B cell (primary cell): ENCODE results near the gene TSPAN14. TPM values are rescaled to one million over a fixed set of nuclear protein-coding genes. Genes with fewer than 3 reads are reported as not detected.
A peak's percentile ranks its signal among the peaks of the same experiment; 100 is the strongest.

Source experiments
- ATAC-seq: fragments of 200-7000 bp; cut with Tn5 transposase; one replicate; pipeline ENCODE4 v1.10.0; 2021; ENCODE audit warnings: low read depth, mild to moderate bottlenecking, moderate number of reproducible peaks, moderate library complexity
- CTCF ChIA-PET: fragments of 350-600 bp; sonication (Branson Sonifier 250); formaldehyde crosslinking; loops from one replicate; lab custom pipeline; 2021; ENCODE audit warnings: antibody characterized with exemption, inconsistent platforms; lab: Charles Lee
- POLR2A ChIA-PET: fragments of 350-600 bp; sonication (Branson Sonifier 250); formaldehyde crosslinking; loops from one replicate; lab custom pipeline; 2021; ENCODE audit warnings: antibody characterized with exemption; lab: Charles Lee
- DNase-seq: peaks from one replicate; pipeline ENCODE4 v3.0.0; 2013
- H2AFZ ChIP-seq: 2 replicates; pipeline ENCODE4 v1.6.1; 2012; ENCODE audit warnings: mild to moderate bottlenecking, low read depth, low read length; ENCODE audit not compliant: insufficient read depth, poor library complexity, severe bottlenecking
- H3K27ac ChIP-seq, 2 donors: 1 replicate in 1 of 2; 2 replicates in 1 of 2; pipeline ENCODE4 v1.5.1; 2012 to 2013; ENCODE audit warnings: low read length in 2 of 2, mild to moderate bottlenecking in 2 of 2, moderate library complexity in 1 of 2
- H3K27me3 ChIP-seq, 4 experiments: fragments of 200-600 bp in 1 of 4; sonication (generic) in 1 of 4; replicated peaks in 1 of 4; 1 replicate in 2 of 4; 2 replicates in 2 of 4; pipeline versions ENCODE4 v1.6.1 to v1.7.0; 2013 to 2016; ENCODE audit warnings: low read length in 3 of 4, mild to moderate bottlenecking in 2 of 4, mixed read lengths in 1 of 4, moderate library complexity in 1 of 4; ENCODE audit not compliant: insufficient read depth in 4 of 4, control insufficient read depth in 3 of 4; ENCODE audit errors: control extremely low read depth in 1 of 4
- H3K36me3 ChIP-seq, 2 experiments: replicated peaks in 1 of 2; 1 replicate in 1 of 2; 2 replicates in 1 of 2; pipeline versions ENCODE4 v1.6.1 to v1.7.1; 2013; ENCODE audit warnings: low read length in 1 of 2; ENCODE audit not compliant: insufficient read depth in 2 of 2, control insufficient read depth in 1 of 2; ENCODE audit errors: control extremely low read depth in 1 of 2, extremely low read depth in 1 of 2
- H3K4me1 ChIP-seq, 2 donors: fragments of 200-600 bp in 1 of 2; sonication (generic) in 1 of 2; 1 replicate in 1 of 2; 2 replicates in 1 of 2; pipeline versions ENCODE4 v1.5.1 to v1.6.1; 2013 to 2017; ENCODE audit warnings: low read length in 2 of 2; ENCODE audit not compliant: control insufficient read depth in 2 of 2, insufficient read depth in 2 of 2
- H3K4me2 ChIP-seq: replicated peaks from 2 replicates; pipeline ENCODE3; 2012; ENCODE audit warnings: mild to moderate bottlenecking, low read depth, low read length; ENCODE audit not compliant: poor library complexity, severe bottlenecking
- H3K4me3 ChIP-seq, 5 experiments: fragments of 200-600 bp in 1 of 5; sonication (generic) in 1 of 5; 1 replicate in 3 of 5; 2 replicates in 2 of 5; pipeline versions ENCODE4 v1.5.1 to v1.7.0; 2011 to 2016; ENCODE audit warnings: low read length in 4 of 5, mild to moderate bottlenecking in 4 of 5, low read depth in 2 of 5, control low read depth in 1 of 5, moderate library complexity in 1 of 5; ENCODE audit not compliant: insufficient read depth in 1 of 5; ENCODE audit errors: control extremely low read depth in 1 of 5, extremely low read depth in 1 of 5
- H3K79me2 ChIP-seq: fragments of 200-600 bp; sonication (generic); one replicate; pipeline ENCODE4 v1.6.0; 2016; ENCODE audit warnings: low read length; ENCODE audit not compliant: control insufficient read depth, insufficient read depth
- H3K9ac ChIP-seq: fragments of 200-600 bp; sonication (generic); 2 replicates; pipeline ENCODE4 v1.6.1; 2017; ENCODE audit warnings: mild to moderate bottlenecking, low read length, moderate library complexity
- H3K9me3 ChIP-seq, 3 donors: one replicate each; pipeline versions ENCODE4 v1.6.1 to v1.7.1; 2013; ENCODE audit warnings: low read length in 2 of 3; ENCODE audit not compliant: control insufficient read depth in 2 of 3, insufficient read depth in 1 of 3; ENCODE audit errors: control extremely low read depth in 1 of 3
- H4K20me1 ChIP-seq: 2 replicates; pipeline ENCODE4 v1.6.0; 2012; ENCODE audit warnings: mild to moderate bottlenecking, low read length; ENCODE audit not compliant: insufficient read depth, control insufficient read depth, poor library complexity, severe bottlenecking
- H3K27ac Mint-ChIP-seq: one replicate; pipeline ENCODE4 v1.8.0; 2021; ENCODE audit warnings: mixed read lengths
- H3K27me3 Mint-ChIP-seq: one replicate; pipeline ENCODE4 v1.8.0; 2021; ENCODE audit warnings: mixed read lengths
- H3K4me1 Mint-ChIP-seq: one replicate; pipeline ENCODE4 v1.8.0; 2021; ENCODE audit warnings: mixed read lengths
- H3K4me3 Mint-ChIP-seq: one replicate; pipeline ENCODE4 v1.8.0; 2021; ENCODE audit warnings: mixed read lengths
- H3K9me3 Mint-ChIP-seq: one replicate; pipeline ENCODE4 v1.8.0; 2022; ENCODE audit warnings: mixed read lengths; ENCODE audit not compliant: insufficient read depth
- CTCF ChIP-seq: fragments of 200-600 bp; IDR thresholded peaks from one replicate; pipeline ENCODE4 v1.8.0; 2022; ENCODE audit warnings: antibody characterized with exemption, mild to moderate bottlenecking
- EZH2 ChIP-seq: IDR thresholded peaks from 2 replicates; pipeline ENCODE4 v1.6.1; 2012; ENCODE audit warnings: borderline replicate concordance, low read depth, mild to moderate bottlenecking, moderate library complexity, low read length; ENCODE audit not compliant: insufficient read depth, poor library complexity, severe bottlenecking
- WGBS: methylation state at CpG from one replicate; pipeline ENCODE4 v1.1.5; 2013; ENCODE audit warnings: missing lambda C conversion rate; ENCODE audit not compliant: insufficient coverage; 5-methylcytosine and 5-hydroxymethylcytosine counted together
- intact Hi-C: fragments of 100-400 bp; cut with micrococcal nuclease; formaldehyde crosslinking; loops from one replicate; pipeline ENCODE4 v1.10.0; 2022
- polyA plus RNA-seq: library from polyadenylated mRNA; depleted of rRNA; stranded (reverse); fragments of >200 nt; gene quantifications from 2 replicates; pipeline ENCODE4 v1.2.3, GENCODE V29; 2012
- total RNA-seq, 2 donors: library from RNA; stranded (reverse); fragments of 120-200 nt in 1 of 2; gene quantifications; 1 replicate in 1 of 2; 2 replicates in 1 of 2; pipeline versions ENCODE4 v1.2.3 to v1.2.4, GENCODE V29; 2013 to 2022

The TSPAN14 gene
- total and polyA plus RNA-seq, 2 donors (not counting 1 experiment from before 2014, with no cell fraction given), result 27.8 to 55.3 TPM

GRCh38 chr10:80579181-80579763 is 125.2 kb downstream of the TSPAN14 start:
- no peaks in the 10 kb centered on the region for H3K36me3 ChIP-seq
- H3K4me1 ChIP-seq, result peaks cover 10 to 23% of the 10 kb centered on the region in 2 donors
- Mint-ChIP-seq H3K27ac (no peak overlapping the region), H3K9me3 (no peaks in the 10 kb centered on the region), H3K27me3 (peaks cover 3% of the 10 kb centered on the region), H3K4me1 (peaks cover 18% of the 10 kb centered on the region), H3K4me3 (no peak overlapping the region)
- H3K9me3 ChIP-seq, result peaks cover 0 to 2% (median 0%) of the 10 kb centered on the region in 3 donors
- ATAC-seq, result no peak
- intact Hi-C loops, result no loop called here
- peak overlapping the region; percentile 41 for H2AFZ ChIP-seq
- no peaks in the 10 kb centered on the region for H3K79me2 ChIP-seq
- WGBS, result 0% methylated on average over 2 of the region's 5 CpGs
- ChIA-PET POLR2A (no interaction called here), CTCF (no interaction called here)
- H3K27me3 ChIP-seq, result no peaks in the 10 kb centered on the region
- DNase-seq, result no peak
- no peak for TF ChIP-seq CTCF
- no peak for TF ChIP-seq EZH2
- no peak overlapping the region for H3K4me3 ChIP-seq
- H4K20me1 ChIP-seq, result no peaks in the 10 kb centered on the region
- H3K4me2 ChIP-seq, result peak overlapping the region; percentile 14
- no peak overlapping the region for H3K27ac ChIP-seq
- H3K9ac ChIP-seq, result no peak overlapping the region

GRCh38 chr10:80579849-80580637 is 125.9 kb downstream of the TSPAN14 start:
- Histone ChIP-seq H3K4me3 (no peak overlapping the region), H3K27ac (no peak overlapping the region), H4K20me1 (no peaks in the 10 kb centered on the region), H3K9me3 (peaks cover 0 to 2% (median 0%) of the 10 kb centered on the region in 3 donors), H3K27me3 (no peaks in the 10 kb centered on the region), H3K36me3 (no peaks in the 10 kb centered on the region), H2AFZ (peak overlapping the region; percentile 41), H3K4me2 (no peak overlapping the region), H3K4me1 (peaks cover 10 to 23% of the 10 kb centered on the region in 2 donors), H3K79me2 (no peaks in the 10 kb centered on the region), H3K9ac (no peak overlapping the region)
- H3K4me3 Mint-ChIP-seq, result no peak overlapping the region
- H3K9me3 Mint-ChIP-seq, result no peaks in the 10 kb centered on the region
- DNase-seq (no peak), ATAC-seq (no peak)
- H3K27me3 Mint-ChIP-seq, result peaks cover 3% of the 10 kb centered on the region
- ChIA-PET POLR2A (no interaction called here), CTCF (interaction anchor here (1.4 kb wide), 1 partner anchor 17 kb away, joined by 4 read pairs; no protein-coding TSS in a partner anchor)
- peaks cover 18% of the 10 kb centered on the region for H3K4me1 Mint-ChIP-seq
- TF ChIP-seq EZH2, result no peak
- no peak for TF ChIP-seq CTCF
- no peak overlapping the region for H3K27ac Mint-ChIP-seq
- 39% methylated on average over 3 of the region's 5 CpGs for WGBS
- intact Hi-C loops, result no loop called here
